Measurements from ENCODE around the gene GLI2. TPM values are rescaled to one million over a fixed set of nuclear protein-coding genes. Genes with fewer than 3 reads are reported as not detected.

GLI2 gene
- total RNA-seq, 1 donor from 2014 or later: not detected

- Mint-ChIP-seq H3K4me1 (no peaks in the 10 kb centered on the region), H3K36me3 (ENCODE audit: low read depth) (no peaks in the 10 kb centered on the region), H3K4me3 (no peak overlapping the region), H3K9me3 (no peaks in the 10 kb centered on the region), H3K27me3 (no peaks in the 10 kb centered on the region), H3K27ac (no peak overlapping the region)
- DNase-seq: no peak
- ChIA-PET CTCF (no interaction called here), POLR2A (no interaction called here)
- intact Hi-C loops (cut with micrococcal nuclease): no loop called here
- no peak for ATAC-seq (ENCODE audit: low read depth)
- TF ChIP-seq CTCF (IDR thresholded peaks at IDR 0.05): no peak
Observed at GRCh38 chr2:120761164-120761861, 25.6 kb downstream of the GLI2 start.

- Mint-ChIP-seq H3K9me3 (no peaks in the 10 kb centered on the region), H3K4me1 (no peaks in the 10 kb centered on the region), H3K27ac (no peak overlapping the region), H3K36me3 (ENCODE audit: low read depth) (no peaks in the 10 kb centered on the region), H3K27me3 (no peaks in the 10 kb centered on the region), H3K4me3 (no peak overlapping the region)
- DNase-seq: no peak
- ATAC-seq (ENCODE audit: low read depth): no peak
- intact Hi-C loops (cut with micrococcal nuclease): no loop called here
- POLR2A ChIA-PET: no interaction called here
- no peak for TF ChIP-seq CTCF (IDR thresholded peaks at IDR 0.05)
- CTCF ChIA-PET: no interaction called here
Observed at GRCh38 chr2:120761911-120762310, 26.2 kb downstream of the GLI2 start.

GRCh38 chr2:120762341-120763061, 26.8 kb downstream of the GLI2 start:
- no peak overlapping the region for H3K27ac Mint-ChIP-seq
- DNase-seq: no peak
- H3K36me3 Mint-ChIP-seq (ENCODE audit: low read depth): no peaks in the 10 kb centered on the region
- no peak overlapping the region for H3K4me3 Mint-ChIP-seq
- H3K9me3 Mint-ChIP-seq: no peaks in the 10 kb centered on the region
- CTCF ChIA-PET: no interaction called here
- no peak for ATAC-seq (ENCODE audit: low read depth)
- intact Hi-C loops (cut with micrococcal nuclease): no loop called here
- H3K4me1 Mint-ChIP-seq: no peaks in the 10 kb centered on the region
- TF ChIP-seq CTCF (IDR thresholded peaks at IDR 0.05): no peak
- H3K27me3 Mint-ChIP-seq: no peaks in the 10 kb centered on the region
- POLR2A ChIA-PET: no interaction called here

- no peak for DNase-seq
- no peaks in the 10 kb centered on the region for H3K36me3 Mint-ChIP-seq (ENCODE audit: low read depth)
- ATAC-seq (ENCODE audit: low read depth): no peak
- no peaks in the 10 kb centered on the region for H3K27me3 Mint-ChIP-seq
- no peak for TF ChIP-seq CTCF (IDR thresholded peaks at IDR 0.05)
- H3K9me3 Mint-ChIP-seq: no peaks in the 10 kb centered on the region
- intact Hi-C loops (cut with micrococcal nuclease): no loop called here
- no peak overlapping the region for H3K4me3 Mint-ChIP-seq
- POLR2A ChIA-PET: no interaction called here
- H3K27ac Mint-ChIP-seq: no peak overlapping the region
- H3K4me1 Mint-ChIP-seq: no peaks in the 10 kb centered on the region
- CTCF ChIA-PET: no interaction called here
Observed at GRCh38 chr2:120763508-120763907, 27.8 kb downstream of the GLI2 start.

GRCh38 chr2:120763931-120764330, 28.3 kb downstream of the GLI2 start:
- H3K4me3 Mint-ChIP-seq: no peak overlapping the region
- POLR2A ChIA-PET: no interaction called here
- no peak for TF ChIP-seq CTCF (IDR thresholded peaks at IDR 0.05)
- no peaks in the 10 kb centered on the region for H3K27me3 Mint-ChIP-seq
- intact Hi-C loops (cut with micrococcal nuclease): no loop called here
- H3K36me3 Mint-ChIP-seq (ENCODE audit: low read depth): no peaks in the 10 kb centered on the region
- DNase-seq (no peak), ATAC-seq (ENCODE audit: low read depth) (no peak)
- H3K4me1 Mint-ChIP-seq: no peaks in the 10 kb centered on the region
- no peaks in the 10 kb centered on the region for H3K9me3 Mint-ChIP-seq
- CTCF ChIA-PET: no interaction called here
- H3K27ac Mint-ChIP-seq: no peak overlapping the region

All from activated B cell treated with CpG ODN at 0.5 μM for 24 hours (primary cell).